ENCODE measurements around the gene BGN.
A peak's percentile ranks its signal among the peaks of the same experiment; 100 is the strongest.

BGN gene

DNA sequence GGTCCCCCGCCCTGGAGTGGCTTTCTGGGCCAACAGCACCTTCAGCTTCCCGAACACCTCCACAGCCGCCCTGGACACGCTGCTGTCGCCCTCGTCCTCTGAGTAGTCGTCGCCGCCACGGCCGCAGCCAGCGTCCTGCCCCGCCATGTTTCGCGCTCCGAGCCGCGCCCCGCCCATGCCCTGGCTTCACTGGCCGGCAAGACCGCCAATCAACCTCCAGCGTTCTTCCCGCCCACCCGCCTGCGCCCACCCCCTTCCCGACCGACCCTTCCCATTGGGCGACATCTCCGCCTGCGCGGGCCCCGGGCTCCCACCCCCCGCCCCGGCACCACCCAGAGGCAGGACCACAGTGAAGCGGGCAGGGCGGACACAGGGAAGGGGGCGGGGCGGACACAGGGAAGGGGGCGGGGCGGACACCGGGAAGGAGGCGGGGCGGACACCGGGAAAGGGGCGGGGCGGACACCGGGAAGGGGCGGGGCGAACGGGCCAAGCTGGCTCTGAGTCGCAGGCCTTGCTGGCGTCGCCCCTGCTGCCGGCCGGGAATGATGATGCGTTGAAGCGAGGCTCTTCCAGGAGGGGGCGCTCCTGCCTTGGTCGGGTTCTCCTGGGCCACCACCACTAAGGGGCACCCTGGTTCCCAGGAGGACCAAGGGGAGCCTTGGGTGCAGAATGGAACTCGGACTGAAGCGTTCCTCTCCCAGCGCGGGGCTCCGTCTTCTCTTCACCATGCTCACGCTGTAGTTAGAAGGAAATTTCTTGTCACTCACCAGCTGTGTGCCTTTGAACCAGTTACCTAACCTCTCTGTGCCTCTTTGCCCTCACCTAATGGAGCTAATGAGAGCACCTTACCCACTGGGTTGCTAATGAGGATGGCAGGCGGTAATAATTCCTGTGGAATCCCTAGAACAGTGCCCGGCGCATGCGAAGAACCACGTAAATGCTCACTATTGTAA lies 24.1 kb upstream of the BGN start, which contains the start of gene HAUS7:
Gene HAUS7 (minus strand): TSS at position 166 of the 953 bp plus-strand sequence. CDS start 19 bp downstream, at position 147.
- TF ChIP-seq, protein P1, sequence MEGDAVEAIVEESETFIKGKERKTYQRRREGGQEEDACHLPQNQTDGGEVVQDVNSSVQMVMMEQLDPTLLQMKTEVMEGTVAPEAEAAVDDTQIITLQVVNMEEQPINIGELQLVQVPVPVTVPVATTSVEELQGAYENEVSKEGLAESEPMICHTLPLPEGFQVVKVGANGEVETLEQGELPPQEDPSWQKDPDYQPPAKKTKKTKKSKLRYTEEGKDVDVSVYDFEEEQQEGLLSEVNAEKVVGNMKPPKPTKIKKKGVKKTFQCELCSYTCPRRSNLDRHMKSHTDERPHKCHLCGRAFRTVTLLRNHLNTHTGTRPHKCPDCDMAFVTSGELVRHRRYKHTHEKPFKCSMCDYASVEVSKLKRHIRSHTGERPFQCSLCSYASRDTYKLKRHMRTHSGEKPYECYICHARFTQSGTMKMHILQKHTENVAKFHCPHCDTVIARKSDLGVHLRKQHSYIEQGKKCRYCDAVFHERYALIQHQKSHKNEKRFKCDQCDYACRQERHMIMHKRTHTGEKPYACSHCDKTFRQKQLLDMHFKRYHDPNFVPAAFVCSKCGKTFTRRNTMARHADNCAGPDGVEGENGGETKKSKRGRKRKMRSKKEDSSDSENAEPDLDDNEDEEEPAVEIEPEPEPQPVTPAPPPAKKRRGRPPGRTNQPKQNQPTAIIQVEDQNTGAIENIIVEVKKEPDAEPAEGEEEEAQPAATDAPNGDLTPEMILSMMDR (IDR thresholded peaks at IDR 0.05; ENCODE audit: extremely low read depth, missing control alignments) = peak; percentile 43
- peak; percentile 96 for DNase-seq (ENCODE audit: low spot score)

DNA sequence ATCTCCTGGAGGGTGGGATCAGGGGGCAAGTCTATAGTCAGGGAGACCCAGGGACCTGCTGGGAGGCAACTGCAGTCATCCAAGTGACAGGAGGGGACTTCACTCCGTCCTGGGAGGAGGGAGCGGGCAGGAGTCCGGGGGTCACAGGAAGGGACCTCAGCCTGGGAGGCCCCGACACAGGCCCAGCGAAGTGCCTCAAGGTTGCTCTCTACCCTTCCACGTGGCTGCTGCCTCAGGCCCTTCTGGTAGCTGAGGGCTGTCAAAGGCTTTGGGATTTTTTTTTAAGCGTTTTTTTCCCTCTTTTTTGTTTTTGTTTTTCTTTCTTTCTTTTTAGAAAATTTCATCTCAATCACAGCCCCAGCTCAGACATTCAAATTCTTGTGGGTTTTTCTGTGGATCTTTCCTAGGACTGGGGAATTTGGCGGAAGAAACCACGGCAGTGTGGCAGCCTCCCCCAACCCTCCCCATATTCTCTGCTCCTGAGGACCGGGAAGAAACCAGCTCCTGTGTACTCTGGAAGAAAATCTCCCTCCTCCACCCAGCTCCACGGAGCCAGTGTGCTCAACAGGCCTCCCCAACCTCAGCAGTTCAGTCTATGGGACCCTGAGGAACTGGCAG lies 23.0 kb upstream of the BGN start:
- TF ChIP-seq, protein P1 (IDR thresholded peaks at IDR 0.05; ENCODE audit: extremely low read depth, missing control alignments) = no peak
- no peak for DNase-seq (ENCODE audit: low spot score)

DNA sequence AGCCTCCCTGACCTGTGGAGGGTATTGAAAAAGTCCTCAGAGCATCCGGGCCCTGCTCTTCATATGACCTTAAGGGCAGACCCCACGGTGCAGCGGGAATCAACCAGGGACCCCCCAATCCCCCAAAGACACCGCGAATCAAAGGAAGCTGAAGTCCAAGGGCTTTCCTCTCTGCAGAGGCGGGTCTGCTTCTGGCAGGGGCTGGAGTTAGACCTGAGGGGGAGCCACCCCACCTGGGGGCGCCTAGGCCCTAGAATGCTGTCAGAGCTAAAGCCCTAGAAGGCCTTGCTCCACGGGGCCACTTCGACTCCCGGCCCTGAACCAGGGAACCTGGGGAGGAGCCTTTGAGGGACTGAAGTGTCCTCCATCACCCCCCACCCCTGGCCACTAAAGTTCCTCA lies 21.7 kb upstream of the BGN start:
- no peak for DNase-seq (ENCODE audit: low spot score)
- TF ChIP-seq, protein P1 (IDR thresholded peaks at IDR 0.05; ENCODE audit: extremely low read depth, missing control alignments) = no peak

DNA sequence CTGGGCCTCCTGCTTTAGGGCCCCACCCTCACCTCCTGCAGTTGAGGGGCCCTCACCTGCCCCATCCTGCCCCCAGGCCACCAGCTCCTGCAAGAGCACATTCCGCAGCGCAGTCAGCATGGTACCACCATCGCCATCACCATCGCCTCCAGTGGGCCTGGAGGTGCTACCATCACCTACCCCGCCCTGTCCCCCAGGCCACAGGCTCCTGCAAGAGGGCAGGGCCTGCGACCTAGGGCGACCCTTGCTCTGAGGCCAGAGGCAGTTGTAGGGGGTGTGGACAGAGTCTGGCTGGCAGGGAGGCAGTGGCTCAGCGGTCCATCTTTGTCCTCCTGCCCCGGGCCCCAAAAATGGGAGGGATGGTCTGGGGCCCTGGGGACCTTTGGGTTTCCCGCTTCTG lies 20.5 kb upstream of the BGN start:
- TF ChIP-seq, protein P1 (IDR thresholded peaks at IDR 0.05; ENCODE audit: extremely low read depth, missing control alignments) = no peak
- no peak for DNase-seq (ENCODE audit: low spot score)

DNA sequence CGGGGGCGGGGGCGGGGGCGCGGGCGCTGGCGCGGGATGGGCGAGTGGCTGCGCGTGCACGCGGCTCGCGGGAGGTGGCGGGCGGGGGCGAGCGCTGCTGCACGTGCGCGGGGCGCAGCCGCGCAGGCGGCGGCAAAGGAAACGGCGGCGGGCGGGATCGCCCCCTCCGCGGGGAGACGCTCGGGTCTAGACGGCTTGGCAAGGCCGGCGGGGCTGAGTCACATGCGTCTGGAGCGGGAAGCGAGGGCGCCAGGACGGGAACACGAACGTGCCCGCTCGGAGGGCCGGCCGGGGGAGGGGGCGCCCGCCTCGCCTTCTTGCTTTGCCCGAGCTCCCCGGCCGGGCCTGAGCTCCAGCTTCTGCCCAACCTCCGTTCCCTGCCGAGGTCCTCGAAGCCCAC lies 20.1 kb upstream of the BGN start:
- no peak for DNase-seq (ENCODE audit: low spot score)
- TF ChIP-seq, protein P1 (IDR thresholded peaks at IDR 0.05; ENCODE audit: extremely low read depth, missing control alignments) = no peak

DNA sequence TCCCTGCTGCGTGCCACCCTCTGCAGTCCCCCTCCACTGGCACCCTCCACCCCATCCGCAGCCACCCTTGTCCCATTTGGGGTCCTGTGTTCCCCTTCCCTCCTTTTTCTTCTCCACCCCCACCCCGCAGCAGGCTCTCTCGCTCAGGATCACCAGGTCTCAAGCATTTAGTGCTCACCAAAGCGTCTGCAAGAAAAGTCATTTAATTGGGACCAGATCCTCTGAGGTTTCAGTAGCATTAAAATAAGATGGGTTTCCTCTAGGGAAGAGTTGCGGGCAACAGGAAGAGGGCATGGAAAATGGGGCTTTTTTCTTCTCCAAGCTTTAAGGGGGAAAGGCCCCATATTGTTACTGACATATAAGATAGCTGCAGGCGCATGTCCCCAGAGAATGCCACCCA lies 19.5 kb upstream of the BGN start:
- DNase-seq (ENCODE audit: low spot score) = no peak
- TF ChIP-seq, protein P1 (IDR thresholded peaks at IDR 0.05; ENCODE audit: extremely low read depth, missing control alignments) = no peak

DNA sequence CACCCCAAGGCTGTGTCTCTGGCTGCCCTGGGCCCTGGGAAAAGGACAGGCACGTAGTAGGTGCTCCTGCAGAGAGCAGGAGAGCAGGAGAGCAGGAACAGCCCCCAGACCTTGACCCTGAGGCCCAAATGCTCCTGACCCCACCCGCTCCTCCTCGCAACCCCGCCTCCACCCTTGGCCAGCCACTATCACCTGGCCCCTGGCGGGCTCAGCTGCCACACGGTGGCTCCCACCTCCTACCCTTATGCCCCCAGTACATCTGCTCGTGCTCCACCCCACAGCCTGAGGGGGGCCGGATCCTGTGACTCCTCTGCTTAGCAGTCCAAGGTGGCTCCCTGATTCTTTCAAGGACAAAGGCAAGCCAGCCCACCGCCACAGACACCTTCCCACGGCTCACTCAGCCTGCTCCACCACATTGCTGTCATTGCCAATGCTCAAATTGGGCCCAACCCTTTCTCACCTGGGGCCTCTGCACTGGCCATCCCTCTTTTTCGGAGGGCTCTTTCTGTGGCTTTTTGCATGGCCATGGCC lies 19.0 kb upstream of the BGN start:
- no peak for DNase-seq (ENCODE audit: low spot score)
- TF ChIP-seq, protein P1 (IDR thresholded peaks at IDR 0.05; ENCODE audit: extremely low read depth, missing control alignments) = no peak

Data from GM20000 (cell line).